ENCODE measurements around the gene ITGB2.

DNA sequence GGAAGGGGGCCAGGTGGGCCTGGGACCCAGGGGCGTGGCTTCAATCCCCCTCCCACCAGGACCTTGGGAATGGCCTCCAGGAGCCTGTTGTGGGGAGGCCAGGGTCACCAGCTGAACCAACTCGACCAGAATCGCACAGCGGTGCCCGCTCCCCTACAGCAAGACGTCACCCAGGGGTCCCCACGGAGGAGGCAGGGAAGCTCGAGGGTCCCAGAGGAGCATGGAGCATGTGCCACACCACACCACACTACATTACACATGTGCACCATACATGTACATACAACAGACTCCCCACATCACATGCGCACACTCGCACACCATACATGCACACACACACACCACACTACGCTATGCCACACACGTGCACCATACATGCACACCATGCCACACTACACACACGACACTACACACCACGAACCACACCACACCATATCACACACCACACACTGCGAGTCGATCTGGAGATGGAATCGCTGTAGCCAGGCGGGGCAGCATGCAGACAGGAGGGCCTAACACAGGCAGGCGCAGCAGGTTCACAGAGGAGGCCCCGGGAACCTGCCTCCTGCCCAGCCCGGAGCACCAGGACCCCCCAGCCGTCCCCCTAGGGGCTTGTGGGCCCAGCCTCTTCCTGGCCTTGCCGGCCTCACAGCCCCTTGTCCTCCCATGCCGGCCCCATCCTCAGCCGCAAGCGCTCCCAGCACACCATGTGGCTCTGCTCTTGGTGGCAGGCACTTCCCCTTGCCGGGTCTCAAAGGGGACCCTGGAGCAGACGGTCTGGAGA is 596 bp downstream of the ITGB2 start:
- TF ChIP-seq, protein P1, sequence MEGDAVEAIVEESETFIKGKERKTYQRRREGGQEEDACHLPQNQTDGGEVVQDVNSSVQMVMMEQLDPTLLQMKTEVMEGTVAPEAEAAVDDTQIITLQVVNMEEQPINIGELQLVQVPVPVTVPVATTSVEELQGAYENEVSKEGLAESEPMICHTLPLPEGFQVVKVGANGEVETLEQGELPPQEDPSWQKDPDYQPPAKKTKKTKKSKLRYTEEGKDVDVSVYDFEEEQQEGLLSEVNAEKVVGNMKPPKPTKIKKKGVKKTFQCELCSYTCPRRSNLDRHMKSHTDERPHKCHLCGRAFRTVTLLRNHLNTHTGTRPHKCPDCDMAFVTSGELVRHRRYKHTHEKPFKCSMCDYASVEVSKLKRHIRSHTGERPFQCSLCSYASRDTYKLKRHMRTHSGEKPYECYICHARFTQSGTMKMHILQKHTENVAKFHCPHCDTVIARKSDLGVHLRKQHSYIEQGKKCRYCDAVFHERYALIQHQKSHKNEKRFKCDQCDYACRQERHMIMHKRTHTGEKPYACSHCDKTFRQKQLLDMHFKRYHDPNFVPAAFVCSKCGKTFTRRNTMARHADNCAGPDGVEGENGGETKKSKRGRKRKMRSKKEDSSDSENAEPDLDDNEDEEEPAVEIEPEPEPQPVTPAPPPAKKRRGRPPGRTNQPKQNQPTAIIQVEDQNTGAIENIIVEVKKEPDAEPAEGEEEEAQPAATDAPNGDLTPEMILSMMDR (IDR thresholded peaks at IDR 0.05) = no peak
- no peak for TF ChIP-seq EP300 (IDR thresholded peaks at IDR 0.05)

Data from tibial nerve (tissue), 4 donors.